HG03025 (cell line): ENCODE data around the gene MLH3.

Source experiments
- ATAC-seq: cut with Tn5 transposase; IDR thresholded peaks from one replicate; pipeline ENCODE4 v1.9.1; 2021; ENCODE audit warnings: mild to moderate bottlenecking, moderate library complexity; ENCODE audit not compliant: unreplicated experiment, low FRiP score

The MLH3 gene

GRCh38 chr14:74988993-74989392, 62.3 kb downstream of the MLH3 start:
- no peak for ATAC-seq

GRCh38 chr14:74988131-74988530, 63.1 kb downstream of the MLH3 start:
- ATAC-seq = no peak

- ATAC-seq = no peak
These were observed 65.5 kb downstream of the MLH3 start for GRCh38 chr14:74985806-74986205.

- no peak for ATAC-seq
These were observed 66.3 kb downstream of the MLH3 start for GRCh38 chr14:74985028-74985310.

- ATAC-seq = no peak
These were observed 66.8 kb downstream of the MLH3 start for GRCh38 chr14:74984236-74985027.

GRCh38 chr14:74983343-74983742, 67.9 kb downstream of the MLH3 start:
- ATAC-seq = no peak

GRCh38 chr14:74982661-74983060, 68.6 kb downstream of the MLH3 start:
- ATAC-seq = no peak

GRCh38 chr14:74981833-74982232, 69.4 kb downstream of the MLH3 start:
- ATAC-seq = no peak

GRCh38 chr14:74981462-74981782, 69.8 kb downstream of the MLH3 start:
- no peak for ATAC-seq

- no peak for ATAC-seq
These were observed 70.4 kb downstream of the MLH3 start for GRCh38 chr14:74980731-74981461.

GRCh38 chr14:74980398-74980730, 70.9 kb downstream of the MLH3 start:
- ATAC-seq = no peak

GRCh38 chr14:74979442-74980397, 71.5 kb downstream of the MLH3 start:
- ATAC-seq = no peak

- ATAC-seq = no peak
These were observed 72.2 kb downstream of the MLH3 start for GRCh38 chr14:74979029-74979428.

- no peak for ATAC-seq
These were observed 72.8 kb downstream of the MLH3 start for GRCh38 chr14:74978416-74978947.

GRCh38 chr14:74977901-74978385, 73.3 kb downstream of the MLH3 start:
- ATAC-seq = no peak

- no peak for ATAC-seq
These were observed 73.9 kb downstream of the MLH3 start for GRCh38 chr14:74977164-74977900.

- ATAC-seq = no peak
These were observed 74.8 kb downstream of the MLH3 start for GRCh38 chr14:74976264-74977113.

- ATAC-seq = no peak
These were observed 76.0 kb downstream of the MLH3 start for GRCh38 chr14:74975059-74975810.
